RCC 7860 (cell line): ENCODE data around the gene ENTPD1.
"Not testable (repeated sequence)": the region's sequence is repeated elsewhere in the genome, so short reads cannot be mapped to it uniquely, and the experiment has no call there.

Experiments used
- DNase-seq: peaks from one replicate; pipeline ENCODE4 v3.0.0-alpha.2; 2015; ENCODE audit warnings: low spot score
- FAIRE-seq: peaks from 2 replicates; lab custom pipeline; 2012; peaks lifted over from hg19 to GRCh38; lab: Jason Lieb, UNC

The ENTPD1 gene

GRCh38 chr10:95850791-95851190 lies 94.8 kb downstream of the ENTPD1 start:
- no peak for DNase-seq
- FAIRE-seq = no peak

GRCh38 chr10:95860166-95860940 lies 104.4 kb downstream of the ENTPD1 start:
- FAIRE-seq = no peak
- no peak for DNase-seq

- FAIRE-seq (no peak), DNase-seq (no peak)
Measured at GRCh38 chr10:95861386-95861785, 105.4 kb downstream of the ENTPD1 start.

- no peak for FAIRE-seq
- peak; percentile 44 for DNase-seq
Measured at GRCh38 chr10:95864906-95865813, 109.2 kb downstream of the ENTPD1 start.

GRCh38 chr10:95865814-95866466 lies 110.0 kb downstream of the ENTPD1 start:
- DNase-seq (no peak), FAIRE-seq (no peak)

GRCh38 chr10:95866467-95866842 lies 110.5 kb downstream of the ENTPD1 start:
- FAIRE-seq (no peak), DNase-seq (no peak)

GRCh38 chr10:95867866-95868265 lies 111.9 kb downstream of the ENTPD1 start:
- DNase-seq (no peak), FAIRE-seq (no peak)

- DNase-seq (no peak), FAIRE-seq (no peak)
Measured at GRCh38 chr10:95872158-95872711, 116.3 kb downstream of the ENTPD1 start.

- no peak for FAIRE-seq
Measured at GRCh38 chr10:95873139-95873538, 117.2 kb downstream of the ENTPD1 start.

GRCh38 chr10:95873651-95874050 lies 117.7 kb downstream of the ENTPD1 start:
- DNase-seq (no peak), FAIRE-seq (no peak)

More at GRCh38 chr10:95873139-95873538, 117.2 kb downstream of the ENTPD1 start:
- no peak for DNase-seq

- not testable (repeated sequence) for DNase-seq, FAIRE-seq
Measured at GRCh38 chr10:95874783-95875182, 118.8 kb downstream of the ENTPD1 start.

GRCh38 chr10:95876756-95877155 lies 120.8 kb downstream of the ENTPD1 start:
- DNase-seq (no peak), FAIRE-seq (no peak)

- no peak for FAIRE-seq
- no peak for DNase-seq
Measured at GRCh38 chr10:95877881-95878280, 121.9 kb downstream of the ENTPD1 start.

- DNase-seq = no peak
- FAIRE-seq = no peak
Measured at GRCh38 chr10:95880704-95881103, 124.7 kb downstream of the ENTPD1 start.

GRCh38 chr10:95881316-95881715 lies 125.4 kb downstream of the ENTPD1 start:
- FAIRE-seq (no peak), DNase-seq (no peak)

GRCh38 chr10:95889830-95890229 lies 133.9 kb downstream of the ENTPD1 start:
- no peak for DNase-seq
- no peak for FAIRE-seq

- DNase-seq = no peak
- FAIRE-seq = no peak
Measured at GRCh38 chr10:95896071-95896850, 140.3 kb downstream of the ENTPD1 start.

GRCh38 chr10:95905897-95906580 lies 150.1 kb downstream of the ENTPD1 start:
- DNase-seq, FAIRE-seq: not testable (repeated sequence)

- no peak for FAIRE-seq
Measured at GRCh38 chr10:95906677-95907455, 150.9 kb downstream of the ENTPD1 start.

More at GRCh38 chr10:95906677-95907455, 150.9 kb downstream of the ENTPD1 start:
- peak; percentile 14 for DNase-seq
